Thyroid gland (tissue), 4 donors: Measurements from ENCODE around the gene WDR6. TPM values are rescaled to one million over a fixed set of nuclear protein-coding genes. Genes with fewer than 3 reads are reported as not detected.

Experiments
- DNase-seq, 2 donors: peaks; one replicate each; pipeline ENCODE4 v3.0.0-alpha.2; 2019
- H3K27ac ChIP-seq, 3 donors: fragments of 200-600 bp; sonication (generic); 1 replicate in 2 of 3; 2 replicates in 1 of 3; pipeline ENCODE4 v1.5.1; 2016 to 2019; ENCODE audit warnings: mild to moderate bottlenecking in 1 of 3, moderate library complexity in 1 of 3
- H3K27me3 ChIP-seq: fragments of 200-600 bp; sonication (generic); one replicate; pipeline ENCODE4 v1.5.1; 2019
- H3K36me3 ChIP-seq, 2 donors: fragments of 200-600 bp; sonication (generic); one replicate each; pipeline ENCODE4 v1.5.1; 2016 to 2019
- H3K4me1 ChIP-seq, 2 donors: fragments of 200-600 bp; sonication (generic); one replicate each; pipeline ENCODE4 v1.5.1; 2017 to 2019
- H3K4me3 ChIP-seq, 3 donors: fragments of 200-600 bp; sonication (generic); replicated peaks in 1 of 3; 1 replicate in 2 of 3; 2 replicates in 1 of 3; pipeline ENCODE4 v1.5.1; 2016; ENCODE audit warnings: mild to moderate bottlenecking in 1 of 3
- H3K9me3 ChIP-seq: fragments of 200-600 bp; sonication (generic); one replicate; pipeline ENCODE4 v1.5.1; 2017
- CTCF ChIP-seq, 6 experiments: fragments of 200-600 bp in 3 of 6; fragments of 450-650 bp in 3 of 6; sonication (generic) in 3 of 6; IDR thresholded peaks; one replicate each; pipeline ENCODE4 v1.5.1; 2016 to 2019; ENCODE audit warnings: antibody characterized with exemption in 6 of 6, mild to moderate bottlenecking in 2 of 6, inconsistent platforms in 1 of 6, moderate library complexity in 1 of 6
- POLR2A ChIP-seq, 2 donors: fragments of 450-650 bp; IDR thresholded peaks; one replicate each; pipeline ENCODE4 v1.6.1; 2017; ENCODE audit warnings: antibody characterized with exemption in 2 of 2, mild to moderate bottlenecking in 2 of 2, moderate library complexity in 1 of 2
- WGBS, 2 donors: methylation state at CpG; one replicate each; pipeline ENCODE4 v1.1.5; 2017; 5-methylcytosine and 5-hydroxymethylcytosine counted together
- intact Hi-C: fragments of 100-400 bp; cut with DNase I; formaldehyde crosslinking; loops from one replicate; pipeline ENCODE4 v1.15.1; 2023
- total RNA-seq, 4 donors: library from RNA; depleted of rRNA; stranded (reverse); fragments of >200 nt; gene quantifications; one replicate each; pipeline ENCODE4 v1.2.3, GENCODE V29; 2016

WDR6 gene
- total RNA-seq, 4 donors from 2014 or later = 125 to 169 (median 149) TPM

- intact Hi-C loops = no loop called here
- TF ChIP-seq POLR2A (IDR thresholded peaks at IDR 0.05) (no peak), CTCF (IDR thresholded peaks at IDR 0.05) (no peak)
- H3K36me3 ChIP-seq = peaks cover 65 to 84% of the 10 kb centered on the region in 2 donors
- H3K9me3 ChIP-seq = no peaks in the 10 kb centered on the region
- H3K4me1 ChIP-seq = no peaks in the 10 kb centered on the region
- no peaks in the 10 kb centered on the region for H3K27me3 ChIP-seq
- no peak overlapping the region for H3K27ac ChIP-seq
- no peak for DNase-seq
- WGBS, 2 donors = 80 to 95% methylated on average over 3 of the region's 3 CpGs
- no peak overlapping the region for H3K4me3 ChIP-seq
Observed at GRCh38 chr3:48979451-48979850, 27.7 kb upstream of the WDR6 start.

DNA sequence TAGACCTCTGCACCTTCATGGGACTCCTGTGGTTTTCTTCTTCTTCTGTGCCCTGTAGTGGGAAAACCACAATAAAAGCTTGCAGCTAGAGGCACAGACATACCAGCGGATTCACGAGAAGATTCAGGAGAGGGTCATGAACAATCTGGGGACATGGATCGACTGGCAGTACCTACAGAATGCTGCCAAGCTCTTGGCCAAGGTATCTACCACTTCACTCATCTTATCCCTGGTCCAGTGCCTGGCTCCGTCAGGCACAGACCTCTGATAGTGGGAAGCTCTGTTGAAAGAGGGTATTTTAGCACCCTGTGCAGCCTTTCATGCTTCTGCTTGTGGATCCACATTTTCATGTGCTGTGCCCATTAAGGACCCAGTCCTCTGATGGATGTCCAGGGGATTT, 26.9 kb upstream of the WDR6 start:
- Histone ChIP-seq H3K4me1 (no peaks in the 10 kb centered on the region), H3K36me3 (peaks cover 56 to 76% of the 10 kb centered on the region in 2 donors), H3K9me3 (no peaks in the 10 kb centered on the region), H3K27ac (no peak overlapping the region), H3K4me3 (no peak overlapping the region), H3K27me3 (no peaks in the 10 kb centered on the region)
- intact Hi-C loops = no loop called here
- 88 to 90% methylated on average over 4 of the region's 4 CpGs for WGBS, 2 donors
- DNase-seq = no peak
- TF ChIP-seq CTCF (IDR thresholded peaks at IDR 0.05) = no peak
- no peak for TF ChIP-seq POLR2A (IDR thresholded peaks at IDR 0.05)

DNA sequence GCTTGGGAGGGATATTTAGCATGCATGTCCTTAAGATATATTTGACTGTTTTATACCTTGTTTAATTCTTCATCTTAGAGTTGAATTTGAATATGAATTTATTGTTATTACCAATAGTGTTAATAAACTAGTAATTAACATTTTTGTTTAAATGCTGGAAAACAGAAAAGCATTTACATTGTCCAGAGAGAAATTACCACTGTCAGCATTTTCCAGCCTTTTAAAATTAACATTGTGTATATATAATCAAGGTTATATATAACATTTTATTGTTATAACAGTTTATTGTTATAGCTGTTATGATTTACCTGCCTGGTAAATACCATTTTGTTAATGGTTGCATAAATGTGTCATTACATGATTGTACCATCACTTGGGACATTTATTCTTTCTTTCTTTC, 25.2 kb upstream of the WDR6 start:
- Histone ChIP-seq H3K27me3 (no peaks in the 10 kb centered on the region), H3K36me3 (peaks cover 39 to 64% of the 10 kb centered on the region in 2 donors), H3K4me3 (no peak overlapping the region), H3K27ac (no peak overlapping the region), H3K4me1 (no peaks in the 10 kb centered on the region), H3K9me3 (no peaks in the 10 kb centered on the region)
- DNase-seq = no peak
- TF ChIP-seq CTCF (IDR thresholded peaks at IDR 0.05) = no peak
- TF ChIP-seq POLR2A (IDR thresholded peaks at IDR 0.05) = no peak
- intact Hi-C loops = no loop called here

- Histone ChIP-seq H3K27me3 (no peaks in the 10 kb centered on the region), H3K27ac (no peak overlapping the region), H3K36me3 (peaks cover 33 to 59% of the 10 kb centered on the region in 2 donors), H3K9me3 (no peaks in the 10 kb centered on the region), H3K4me1 (no peaks in the 10 kb centered on the region), H3K4me3 (no peak overlapping the region)
- TF ChIP-seq CTCF (IDR thresholded peaks at IDR 0.05) (no peak), POLR2A (IDR thresholded peaks at IDR 0.05) (no peak)
- no peak for DNase-seq
- WGBS, 2 donors = 78 to 87% methylated on average over 5 of the region's 5 CpGs
- intact Hi-C loops = no loop called here
Observed at GRCh38 chr3:48982686-48983085, 24.5 kb upstream of the WDR6 start.

DNA sequence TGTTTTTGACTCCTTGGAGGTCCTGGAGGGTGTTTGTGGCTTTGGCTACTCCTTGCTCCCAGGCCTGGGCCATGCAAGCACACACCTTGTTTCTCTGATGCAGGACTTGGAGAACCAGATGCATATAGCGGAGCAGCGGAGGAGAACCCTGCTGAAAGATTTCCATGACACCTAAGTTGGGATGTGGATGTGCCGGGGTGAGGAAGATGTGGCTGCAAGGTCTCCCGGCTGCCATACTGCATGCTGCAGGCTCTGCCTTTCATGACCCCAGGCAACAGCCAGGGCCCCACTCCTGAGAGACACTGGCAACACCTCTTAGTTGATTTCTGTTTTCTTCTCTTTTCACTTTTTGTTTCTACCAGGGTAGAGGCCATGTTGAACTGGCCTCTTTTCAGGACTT, 24.1 kb upstream of the WDR6 start:
- TF ChIP-seq POLR2A (IDR thresholded peaks at IDR 0.05) (no peak), CTCF (IDR thresholded peaks at IDR 0.05) (no peak)
- H3K36me3 ChIP-seq = peaks cover 29 to 55% of the 10 kb centered on the region in 2 donors
- no peak overlapping the region for H3K27ac ChIP-seq
- H3K9me3 ChIP-seq = no peaks in the 10 kb centered on the region
- intact Hi-C loops = no loop called here
- no peak overlapping the region for H3K4me3 ChIP-seq
- no peaks in the 10 kb centered on the region for H3K27me3 ChIP-seq
- no peaks in the 10 kb centered on the region for H3K4me1 ChIP-seq
- DNase-seq = no peak
- WGBS, 2 donors = 94% methylated on average over 3 to 4 of the region's 4 CpGs
